NCI-H187 treated with DMSO at 0.1 percent for 48 hours (cell line): ENCODE results near the gene ARF3.

ENCODE experiments used
- DNase-seq: peaks from one replicate; lab custom pipeline; 2025; lab: John Stamatoyannopoulos, UW

The ARF3 gene

GRCh38 chr12:48966177-48966895 is 9.0 kb upstream of the ARF3 start:
- no peak for DNase-seq

GRCh38 chr12:48965298-48965838 is 8.1 kb upstream of the ARF3 start:
- DNase-seq, result no peak

GRCh38 chr12:48961801-48962200 is 4.5 kb upstream of the ARF3 start:
- DNase-seq, result no peak

GRCh38 chr12:48961331-48961730 is 4.0 kb upstream of the ARF3 start:
- no peak for DNase-seq

DNA sequence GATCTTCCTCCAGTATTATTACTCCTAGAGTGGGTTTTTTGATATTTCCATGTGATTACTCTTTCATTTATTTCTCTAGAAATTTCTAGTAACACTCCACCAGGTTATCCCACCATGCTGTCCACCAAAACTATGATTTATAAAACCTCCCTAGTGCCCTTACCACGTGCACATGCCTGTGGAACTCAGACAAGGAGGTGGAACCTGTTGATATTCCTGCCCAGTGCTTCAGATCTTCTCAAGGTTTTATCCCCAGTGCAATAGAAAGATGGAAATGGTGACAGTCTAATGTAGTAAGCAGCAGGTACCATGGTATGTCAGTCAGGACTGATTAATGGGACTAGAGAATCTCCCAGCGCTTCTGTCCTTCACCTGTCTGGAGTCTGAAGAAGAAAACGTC is 3.5 kb upstream of the ARF3 start:
- DNase-seq, result no peak

- no peak for DNase-seq
These were observed 732 bp upstream of the ARF3 start for GRCh38 chr12:48958049-48958388.

- DNase-seq, result peak; percentile 87
These were observed 777 bp downstream of the ARF3 start for GRCh38 chr12:48956279-48957140.

- no peak for DNase-seq
These were observed 2.3 kb downstream of the ARF3 start for GRCh38 chr12:48954841-48955501.

GRCh38 chr12:48954061-48954460 is 3.2 kb downstream of the ARF3 start:
- no peak for DNase-seq

GRCh38 chr12:48952691-48953090 is 4.6 kb downstream of the ARF3 start:
- DNase-seq, result no peak

GRCh38 chr12:48947727-48948126 is 9.6 kb downstream of the ARF3 start:
- no peak for DNase-seq

- DNase-seq, result no peak
These were observed 10.3 kb downstream of the ARF3 start for GRCh38 chr12:48946943-48947342.

GRCh38 chr12:48946205-48946604 is 11.1 kb downstream of the ARF3 start:
- DNase-seq, result no peak

DNA sequence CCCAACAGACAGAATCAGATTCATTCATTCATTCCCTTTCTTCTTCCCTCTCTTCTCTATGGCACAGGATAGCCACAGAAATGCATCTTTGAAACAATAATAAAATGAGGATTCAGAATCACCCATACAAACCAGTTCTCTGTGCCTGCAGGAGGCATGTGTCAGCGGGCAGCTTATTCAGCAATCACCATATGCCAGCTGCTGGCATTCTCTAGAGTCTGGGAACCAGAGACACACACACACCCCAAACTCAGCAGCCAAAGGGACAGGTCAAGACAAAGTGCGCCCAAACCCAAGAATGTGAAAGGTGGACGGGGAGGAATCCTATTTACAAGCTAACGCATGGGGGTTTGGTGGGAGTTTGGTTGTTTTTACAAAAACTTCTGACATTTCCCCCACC is 14.1 kb downstream of the ARF3 start:
- no peak for DNase-seq

DNA sequence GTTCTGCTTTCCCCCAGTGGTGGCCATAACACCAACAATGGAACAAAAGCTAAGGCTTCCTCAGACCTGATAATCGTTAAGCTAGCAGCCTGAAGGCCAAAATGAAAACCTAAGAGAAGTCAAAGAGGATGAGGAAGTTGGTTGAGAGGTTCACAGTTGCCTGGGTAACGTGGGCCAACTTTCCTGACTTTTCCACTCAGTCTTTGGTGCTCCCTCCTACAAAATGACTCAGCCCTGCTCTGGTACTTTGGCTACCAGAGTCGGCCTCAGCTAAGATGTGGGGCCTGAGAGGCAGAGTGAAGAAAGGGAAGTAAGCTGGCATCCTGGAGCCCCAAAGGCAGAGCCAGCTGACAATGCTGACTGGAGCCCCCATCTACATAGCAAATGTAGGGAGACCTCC is 17.1 kb downstream of the ARF3 start:
- no peak for DNase-seq

GRCh38 chr12:48938805-48939204 is 18.5 kb downstream of the ARF3 start:
- no peak for DNase-seq

GRCh38 chr12:48937170-48937569 is 20.1 kb downstream of the ARF3 start:
- no peak for DNase-seq

- DNase-seq, result no peak
These were observed 20.8 kb downstream of the ARF3 start for GRCh38 chr12:48936379-48936979.

DNA sequence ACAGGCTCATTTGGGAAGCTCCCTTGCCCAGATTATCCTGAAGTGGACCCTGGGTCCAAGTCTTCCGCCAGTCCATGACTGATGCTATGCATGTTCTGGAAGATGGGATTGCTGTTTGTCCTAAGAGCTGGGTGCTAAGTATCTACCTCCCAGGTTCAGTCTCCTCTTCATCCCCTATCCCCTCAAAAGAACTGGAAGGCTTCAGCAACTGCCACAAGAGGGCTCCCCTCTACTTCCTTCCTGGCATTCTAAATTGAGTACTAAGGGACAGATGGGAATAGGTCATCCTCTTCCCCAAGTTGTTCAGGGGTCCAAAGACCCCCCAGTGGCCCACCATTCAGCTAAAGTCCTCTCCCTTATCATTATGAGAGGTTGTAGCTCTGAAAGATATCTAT is 23.0 kb downstream of the ARF3 start:
- DNase-seq, result no peak

GRCh38 chr12:48933664-48934311 is 23.5 kb downstream of the ARF3 start:
- DNase-seq, result no peak

DNA sequence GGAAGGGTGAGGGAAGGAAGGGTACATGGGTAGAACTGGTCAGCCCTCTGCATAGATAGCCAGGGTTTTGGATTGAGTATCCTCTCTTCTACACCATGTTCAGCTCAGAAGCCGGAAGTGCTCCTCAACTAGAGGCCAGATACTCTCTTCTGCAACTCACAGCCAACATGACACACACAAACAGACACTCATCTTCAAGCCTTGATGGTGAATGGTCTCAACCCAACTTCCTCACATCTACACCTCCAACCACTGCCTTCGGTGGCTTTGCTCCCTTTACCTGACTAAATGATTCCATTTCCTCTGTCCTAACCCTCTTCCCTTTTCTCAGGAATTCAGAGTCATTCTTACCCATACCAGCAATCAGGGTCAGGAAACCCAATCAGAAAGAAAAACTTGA is 24.4 kb downstream of the ARF3 start:
- no peak for DNase-seq

DNA sequence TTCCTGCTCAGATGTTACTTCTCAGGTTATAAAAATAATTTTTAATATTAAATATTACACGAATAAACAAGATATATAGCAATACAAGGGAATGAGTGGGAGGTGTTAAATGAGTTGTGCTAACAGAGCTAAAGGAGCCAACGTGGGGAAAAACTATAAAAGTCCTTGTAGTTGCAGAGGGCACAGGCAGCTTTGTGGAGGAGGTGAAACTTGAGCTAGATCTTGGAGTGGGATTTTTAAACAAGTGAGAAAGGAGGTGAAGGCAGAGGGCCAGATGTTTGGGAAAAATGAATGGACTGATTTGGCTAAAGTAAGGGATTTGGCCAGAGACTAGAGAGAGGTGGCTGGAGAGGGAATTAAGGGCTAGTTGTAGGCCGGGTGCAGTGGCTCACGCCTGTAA is 26.8 kb downstream of the ARF3 start:
- DNase-seq, result no peak
